Mucosa of gallbladder (tissue), 1 donor: ENCODE data around the gene SNRNP70. TPM values are rescaled to one million over a fixed set of nuclear protein-coding genes. Genes with fewer than 3 reads are reported as not detected.
"Not testable (repeated sequence)": the region's sequence is repeated elsewhere in the genome, so short reads cannot be mapped to it uniquely, and the experiment has no call there.

Source experiments
- DNase-seq: peaks from one replicate; pipeline ENCODE4 v3.0.0-alpha.2; 2020; ENCODE audit warnings: low spot score
- total RNA-seq: library from RNA; stranded (reverse); gene quantifications from one replicate; pipeline ENCODE4 v1.2.1, GENCODE V29; 2021
- donor health status: DM: no; HTN: no; CAD: no.

SNRNP70 gene
- total RNA-seq, 1 donor from 2014 or later = 300 TPM

GRCh38 chr19:49120325-49120683, 35.1 kb downstream of the SNRNP70 start:
- DNase-seq = no peak

DNA sequence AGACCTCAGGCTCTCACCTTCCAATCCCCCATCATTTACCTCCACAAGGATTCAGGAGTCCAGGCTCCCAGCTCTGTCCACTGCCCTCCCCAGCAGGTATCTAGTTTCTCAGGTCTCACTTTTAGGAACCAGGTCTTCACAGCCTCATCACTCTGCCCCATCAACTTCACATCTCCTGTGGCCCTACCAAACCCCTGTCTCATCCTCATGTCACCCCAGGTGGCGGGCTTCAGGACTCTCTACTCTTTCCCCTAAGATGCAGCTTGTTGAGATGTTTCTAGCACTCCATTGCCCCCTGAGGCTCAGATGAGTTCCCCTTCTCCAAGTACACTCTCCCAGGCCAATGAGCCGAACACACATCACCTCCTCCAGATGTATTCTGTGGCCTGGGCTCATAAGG, 35.6 kb downstream of the SNRNP70 start:
- no peak for DNase-seq

DNA sequence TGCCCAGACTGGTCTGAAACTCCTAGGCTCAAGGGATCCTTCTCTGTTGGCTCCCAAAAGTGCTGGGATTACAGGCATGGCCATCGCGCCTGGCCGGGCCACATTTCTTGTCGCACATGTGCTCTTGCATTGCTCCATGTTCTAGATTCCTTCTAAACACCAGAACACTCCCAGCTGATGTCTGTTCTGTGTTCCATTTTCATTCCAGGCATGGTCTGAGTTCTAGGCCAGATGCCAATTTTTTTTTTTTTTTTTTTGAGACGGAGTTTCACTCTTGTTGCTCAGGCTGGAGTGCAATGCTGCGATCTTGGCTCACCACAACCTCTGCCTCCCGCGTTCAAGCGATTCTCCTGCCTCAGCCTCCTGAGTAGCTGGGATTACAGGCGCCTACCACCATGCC, 36.6 kb downstream of the SNRNP70 start:
- DNase-seq = not testable (repeated sequence)

- DNase-seq = not testable (repeated sequence)
Observed at GRCh38 chr19:49123285-49123684, 38.0 kb downstream of the SNRNP70 start.

GRCh38 chr19:49125025-49125731, 39.9 kb downstream of the SNRNP70 start:
- no peak for DNase-seq

DNA sequence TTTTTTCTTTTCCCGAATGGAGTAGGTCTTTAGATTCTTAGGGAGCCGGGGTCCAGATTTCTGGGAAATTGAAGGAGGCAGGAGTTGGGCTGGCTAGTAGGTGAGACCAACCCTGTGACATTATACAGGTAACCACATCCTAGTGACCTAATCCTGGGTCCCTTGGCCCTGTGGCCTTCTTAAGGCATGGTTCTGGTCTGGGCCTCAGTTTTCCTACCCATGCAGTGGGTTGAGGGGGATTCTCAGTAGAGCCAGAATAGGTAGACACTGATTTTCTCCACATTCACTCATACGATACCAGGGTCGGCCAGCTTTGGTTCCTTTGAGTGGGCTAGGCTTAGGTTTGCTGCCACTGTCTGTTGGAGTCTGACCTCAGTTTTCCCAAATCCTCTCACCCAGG, 41.3 kb downstream of the SNRNP70 start:
- DNase-seq = no peak

DNA sequence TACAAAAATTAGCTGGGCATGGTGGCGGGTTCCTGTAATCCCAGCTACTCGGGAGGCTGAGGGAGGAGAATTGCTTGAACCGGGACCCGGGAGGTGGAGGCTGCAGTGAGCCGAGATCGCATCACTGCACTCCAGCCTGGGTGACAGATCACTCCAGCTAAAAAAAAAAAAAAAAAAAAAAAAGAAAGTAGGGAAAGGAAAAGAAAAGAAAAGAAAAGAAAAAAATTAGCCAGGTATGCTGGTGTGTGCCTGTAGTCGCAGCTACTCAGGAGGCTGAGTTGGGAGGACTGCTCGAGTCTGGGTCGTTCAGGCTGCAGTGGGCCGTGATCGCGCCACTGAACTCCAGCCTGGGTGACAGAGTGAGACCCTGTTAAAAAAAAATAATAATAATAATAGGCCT, 42.0 kb downstream of the SNRNP70 start:
- DNase-seq = not testable (repeated sequence)

DNA sequence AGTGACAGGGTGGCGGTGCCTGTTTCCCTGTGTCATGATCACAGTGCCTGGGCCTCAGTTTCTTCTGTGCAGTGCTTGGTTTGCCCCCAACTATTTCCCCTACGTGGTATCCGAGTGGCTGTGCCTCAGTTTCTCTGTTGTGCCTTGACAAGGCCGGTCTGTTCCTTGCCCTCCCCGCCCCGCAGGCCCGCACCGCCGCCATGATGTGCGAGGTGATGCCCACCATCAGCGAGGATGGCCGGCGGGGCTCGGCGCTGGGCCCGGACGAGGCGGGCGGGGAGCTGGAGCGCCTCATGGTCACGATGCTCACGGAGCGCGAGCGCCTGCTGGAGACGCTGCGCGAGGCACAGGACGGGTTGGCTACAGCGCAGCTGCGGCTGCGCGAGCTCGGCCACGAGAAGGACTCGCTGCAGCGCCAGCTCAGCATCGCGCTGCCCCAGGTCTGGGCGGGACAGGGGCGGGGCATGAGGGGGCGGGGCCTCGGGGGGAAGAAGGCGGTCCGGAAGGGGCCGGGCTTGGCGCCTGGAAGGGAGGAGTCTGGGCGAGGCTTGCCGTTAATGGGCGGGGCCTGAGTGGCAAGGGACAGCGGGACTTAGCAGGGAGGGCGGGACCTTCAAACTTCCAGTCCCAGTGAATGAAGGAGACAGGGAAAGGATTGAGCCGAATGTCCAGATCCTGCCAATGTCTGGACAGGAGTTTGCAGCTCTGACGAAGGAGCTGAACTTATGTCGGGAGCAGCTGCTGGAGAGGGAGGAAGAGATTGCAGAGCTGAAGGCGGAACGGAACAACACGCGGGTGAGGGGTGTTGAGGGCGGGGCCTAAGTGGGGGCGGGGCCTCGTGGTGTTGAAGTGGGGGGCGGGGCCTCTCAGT, 42.7 kb downstream of the SNRNP70 start:
- DNase-seq = peak; percentile 96

GRCh38 chr19:49128545-49129237, 43.4 kb downstream of the SNRNP70 start:
- DNase-seq = no peak

DNA sequence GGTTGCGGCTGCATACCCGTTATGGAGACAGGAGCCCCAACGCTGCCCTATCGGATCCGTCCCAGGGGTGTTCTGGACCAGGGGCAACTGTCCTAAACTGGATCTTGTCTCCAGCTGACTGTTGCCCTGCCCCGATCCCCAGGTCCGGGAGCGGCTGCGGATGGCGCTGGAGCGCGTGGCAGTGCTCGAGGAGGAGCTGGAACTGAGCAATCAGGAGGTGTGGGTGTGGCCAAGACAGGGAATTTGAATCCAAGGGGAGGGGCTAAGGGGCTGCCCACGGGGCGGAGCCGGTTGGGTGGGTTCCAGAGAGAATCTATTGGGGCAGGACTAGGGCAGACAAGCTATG, 44.0 kb downstream of the SNRNP70 start:
- no peak for DNase-seq

GRCh38 chr19:49130325-49130724, 45.1 kb downstream of the SNRNP70 start:
- DNase-seq = no peak

- DNase-seq = no peak
Observed at GRCh38 chr19:49132974-49133609, 47.8 kb downstream of the SNRNP70 start.

GRCh38 chr19:49133621-49134454, 48.6 kb downstream of the SNRNP70 start:
- peak; percentile 80 for DNase-seq

GRCh38 chr19:49135686-49136085, 50.4 kb downstream of the SNRNP70 start:
- no peak for DNase-seq

GRCh38 chr19:49136771-49137171, 51.5 kb downstream of the SNRNP70 start:
- DNase-seq = no peak

DNA sequence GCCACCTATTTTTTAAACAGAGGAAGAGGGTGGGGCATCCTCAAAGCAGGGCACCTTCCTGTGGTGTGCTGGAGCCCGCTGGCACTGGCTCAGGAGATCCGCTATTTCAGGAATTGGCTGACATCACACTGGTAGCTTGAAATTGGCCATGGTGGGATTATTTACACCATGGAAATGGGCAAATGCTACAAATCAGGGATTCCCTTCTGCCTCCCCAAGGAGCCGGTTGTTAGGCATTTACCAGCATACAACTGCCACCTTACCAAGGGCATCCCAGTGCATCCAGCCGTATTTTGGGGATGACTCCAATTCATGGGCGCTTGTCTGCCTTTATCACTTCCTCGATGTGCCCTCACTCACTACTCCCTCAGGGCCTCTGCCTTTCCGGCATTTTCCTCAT, 55.7 kb downstream of the SNRNP70 start:
- no peak for DNase-seq

DNA sequence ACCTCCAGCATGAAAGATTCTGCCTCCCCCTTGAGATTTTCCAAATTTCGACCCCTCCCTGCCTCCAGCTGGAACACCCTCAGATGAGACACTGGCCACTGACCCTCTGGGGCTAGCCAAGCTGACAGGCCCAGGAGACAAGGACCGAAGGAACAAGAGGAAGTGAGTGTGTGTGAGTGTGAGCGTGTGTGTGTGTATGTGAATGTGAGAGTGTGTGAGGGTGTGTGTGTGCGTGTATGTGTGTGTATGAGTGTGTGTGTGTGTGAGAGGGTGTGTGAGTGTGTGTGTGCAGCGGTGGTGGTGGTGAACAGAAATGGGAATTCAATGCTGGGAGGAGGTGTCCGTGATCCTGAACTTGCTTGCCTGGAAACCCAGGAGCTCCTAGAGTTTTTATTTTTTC, 56.1 kb downstream of the SNRNP70 start:
- DNase-seq = no peak

GRCh38 chr19:49142866-49143335, 57.6 kb downstream of the SNRNP70 start:
- DNase-seq = peak; percentile 89

DNA sequence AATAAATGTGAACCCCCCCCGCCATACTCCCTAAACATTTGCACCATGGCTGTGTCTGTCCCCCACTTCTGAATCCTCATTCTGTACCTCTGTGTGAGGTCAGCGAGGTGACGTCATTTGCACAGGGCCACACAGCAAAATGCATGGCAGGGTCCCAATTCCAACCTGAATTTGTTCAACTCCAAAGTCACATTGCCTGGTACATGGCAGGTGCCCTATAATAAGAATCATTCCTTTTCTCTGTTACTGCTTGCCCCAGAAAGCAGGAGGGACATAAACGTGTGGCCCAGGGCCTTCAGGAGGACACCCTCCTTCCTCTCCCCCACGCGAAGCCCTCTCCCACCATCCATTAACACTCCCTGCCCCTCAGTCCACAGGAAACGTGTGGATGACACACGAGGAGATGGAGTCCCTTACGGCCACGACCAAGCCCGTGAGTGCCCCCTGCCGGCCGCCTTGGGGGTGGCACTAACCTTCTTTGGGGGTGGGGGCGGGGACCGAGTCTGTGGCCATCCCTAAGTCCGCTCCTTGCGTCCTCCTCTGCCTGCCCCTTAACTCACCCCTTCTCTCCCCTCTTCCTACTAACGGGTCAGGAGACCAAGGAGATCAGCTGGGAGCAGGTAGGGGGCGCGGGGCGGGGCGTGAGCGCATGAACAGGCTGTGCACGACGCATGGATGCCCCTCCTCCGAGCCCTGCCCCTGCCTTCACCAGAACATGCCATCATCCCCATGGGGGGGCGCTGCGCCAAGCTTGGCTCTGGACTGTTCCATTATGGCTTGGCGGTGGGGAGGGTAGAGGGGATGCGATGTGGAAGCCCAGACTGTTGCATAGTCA, 60.5 kb downstream of the SNRNP70 start:
- DNase-seq = peak; percentile 77

- DNase-seq = not testable (repeated sequence)
Observed at GRCh38 chr19:49146408-49146770, 61.1 kb downstream of the SNRNP70 start.
